Spleen (tissue), 7 donors: ENCODE data around the gene RAB30.

Source experiments
- CTCF ChIP-seq, 11 experiments: fragments of 200-600 bp in 7 of 11; fragments of 450-650 bp in 4 of 11; sonication (generic) in 4 of 11; IDR thresholded peaks in 8 of 11; conservative IDR thresholded peaks in 3 of 11; 1 replicate in 7 of 11; 2 replicates in 4 of 11; pipeline versions ENCODE4 v1.4.0 to v1.8.0; 2016 to 2021; ENCODE audit warnings: antibody characterized with exemption in 11 of 11, inconsistent platforms in 4 of 11, mild to moderate bottlenecking in 1 of 11
- POLR2A ChIP-seq, 3 donors: fragments of 450-650 bp; IDR thresholded peaks; one replicate each; pipeline ENCODE4 v1.5.1; 2017; ENCODE audit warnings: antibody characterized with exemption in 3 of 3, mild to moderate bottlenecking in 1 of 3
- POLR2AphosphoS5 ChIP-seq, 3 donors: sonication (generic); formaldehyde crosslinking; IDR thresholded peaks; one replicate each; pipeline ENCODE4 v1.5.1; 2017; ENCODE audit warnings: antibody characterized with exemption in 3 of 3
- donor health status: DM: no; HTN: no; CAD: no; lungs with moderate emphysema.
- donor health status: DM: no; HTN: no; CAD: no.
- donor health status: DM: no; HTN: no; CAD: no.

- TF ChIP-seq POLR2A (IDR thresholded peaks at IDR 0.05) (no peak), CTCF (IDR thresholded peaks at IDR 0.05 in 8 of 11, conservative IDR thresholded peaks at IDR 0.05 in 3 of 11) (no peak), POLR2AphosphoS5 (IDR thresholded peaks at IDR 0.05) (no peak)
Measured at GRCh38 chr11:83070731-83071566, 748 bp downstream of the RAB30 start.
